ENCODE data around the gene PLCG2. TPM values are rescaled to one million over a fixed set of nuclear protein-coding genes. Genes with fewer than 3 reads are reported as not detected.

Gene PLCG2
- total RNA-seq, 1 donor from 2014 or later, result 47.6 TPM

- Histone ChIP-seq H3K9me3 (no peaks in the 10 kb centered on the region), H3K36me3 (no peaks in the 10 kb centered on the region), H3K4me1 (peaks cover 8% of the 10 kb centered on the region), H3K4me3 (no peak overlapping the region), H3K27me3 (no peaks in the 10 kb centered on the region), H3K27ac (no peak overlapping the region)
- no peak for TF ChIP-seq CTCF (IDR thresholded peaks at IDR 0.05)
- intact Hi-C loops (cut with DNase I), result no loop called here
- DNase-seq, result no peak
- ATAC-seq, result no peak
Observed at GRCh38 chr16:81833751-81834150, 54.7 kb downstream of the PLCG2 start.

GRCh38 chr16:81834868-81835267 is 55.8 kb downstream of the PLCG2 start:
- TF ChIP-seq CTCF (IDR thresholded peaks at IDR 0.05), result no peak
- H3K27me3 ChIP-seq, result no peaks in the 10 kb centered on the region
- intact Hi-C loops (cut with DNase I), result no loop called here
- no peak overlapping the region for H3K4me3 ChIP-seq
- no peak for DNase-seq
- no peaks in the 10 kb centered on the region for H3K36me3 ChIP-seq
- no peaks in the 10 kb centered on the region for H3K9me3 ChIP-seq
- ATAC-seq, result no peak
- H3K27ac ChIP-seq, result no peak overlapping the region
- peaks cover 8% of the 10 kb centered on the region for H3K4me1 ChIP-seq

- DNase-seq (no peak), ATAC-seq (no peak)
- H3K27me3 ChIP-seq, result no peaks in the 10 kb centered on the region
- no peaks in the 10 kb centered on the region for H3K9me3 ChIP-seq
- H3K36me3 ChIP-seq, result no peaks in the 10 kb centered on the region
- peaks cover 8% of the 10 kb centered on the region for H3K4me1 ChIP-seq
- H3K4me3 ChIP-seq, result no peak overlapping the region
- intact Hi-C loops (cut with DNase I), result no loop called here
- H3K27ac ChIP-seq, result no peak overlapping the region
- TF ChIP-seq CTCF (IDR thresholded peaks at IDR 0.05), result no peak
Observed at GRCh38 chr16:81836279-81837054, 57.4 kb downstream of the PLCG2 start.

- H3K36me3 ChIP-seq, result no peaks in the 10 kb centered on the region
- intact Hi-C loops (cut with DNase I), result no loop called here
- peaks cover 12% of the 10 kb centered on the region for H3K4me1 ChIP-seq
- no peaks in the 10 kb centered on the region for H3K9me3 ChIP-seq
- no peak for TF ChIP-seq CTCF (IDR thresholded peaks at IDR 0.05)
- DNase-seq (no peak), ATAC-seq (no peak)
- H3K27ac ChIP-seq, result no peak overlapping the region
- no peaks in the 10 kb centered on the region for H3K27me3 ChIP-seq
- no peak overlapping the region for H3K4me3 ChIP-seq
Observed at GRCh38 chr16:81837312-81837751, 58.2 kb downstream of the PLCG2 start.

GRCh38 chr16:81838794-81839193 is 59.7 kb downstream of the PLCG2 start:
- intact Hi-C loops (cut with DNase I), result no loop called here
- no peak overlapping the region for H3K27ac ChIP-seq
- H3K4me1 ChIP-seq, result peaks cover 8% of the 10 kb centered on the region
- TF ChIP-seq CTCF (IDR thresholded peaks at IDR 0.05), result no peak
- H3K27me3 ChIP-seq, result no peaks in the 10 kb centered on the region
- DNase-seq (no peak), ATAC-seq (no peak)
- no peak overlapping the region for H3K4me3 ChIP-seq
- no peaks in the 10 kb centered on the region for H3K9me3 ChIP-seq
- no peaks in the 10 kb centered on the region for H3K36me3 ChIP-seq

Data from upper lobe of right lung (tissue), 1 donor.